OCI-LY7 (cell line): ENCODE data around the gene ZBED5.

ENCODE experiments used
- CTCF ChIP-seq: fragments of 200-600 bp; sonication (generic); conservative IDR thresholded peaks from 2 replicates; pipeline ENCODE4 v1.5.1; 2014; ENCODE audit warnings: mild to moderate bottlenecking, antibody characterized with exemption, low read length, moderate library complexity, mixed read lengths
- EZH2phosphoT487 ChIP-seq: fragments of 200-600 bp; sonication (generic); IDR thresholded peaks from 2 replicates; pipeline ENCODE4 v1.6.1; 2018; ENCODE audit warnings: low read depth, borderline replicate concordance, mild to moderate bottlenecking, mixed run types, antibody characterized with exemption, low read length, moderate library complexity, mixed read lengths

GRCh38 chr11:10872097-10872496 lies 14.2 kb upstream of the ZBED5 start:
- no peak for TF ChIP-seq CTCF
- TF ChIP-seq EZH2phosphoT487 = no peak
